ENCODE data around the gene ANKHD1. TPM values are rescaled to one million over a fixed set of nuclear protein-coding genes. Genes with fewer than 3 reads are reported as not detected.

Gene ANKHD1
- polyA plus RNA-seq, 1 donor from 2014 or later, result 61.8 TPM

GRCh38 chr5:140558542-140558941, 156.9 kb downstream of the ANKHD1 start:
- Histone ChIP-seq H3K79me2 (replicated peaks; ENCODE audit: insufficient read depth, low read length) (peaks cover 20% of the 10 kb centered on the region), H3K9me3 (ENCODE audit: low read length) (no peaks in the 10 kb centered on the region), H3K4me3 (ENCODE audit: low read length) (no peak overlapping the region), H3K9me2 (ENCODE audit: insufficient read depth, low read length) (no peaks in the 10 kb centered on the region), H4K20me1 (ENCODE audit: insufficient read depth) (no peaks in the 10 kb centered on the region), H3K27me3 (ENCODE audit: insufficient read depth, low read depth, low read length) (no peaks in the 10 kb centered on the region), H3F3A (ENCODE audit: insufficient read depth, low read length, poor library complexity, severe bottlenecking) (no peaks in the 10 kb centered on the region), H3K36me3 (ENCODE audit: insufficient read depth, low read length) (no peaks in the 10 kb centered on the region), H3K9ac (ENCODE audit: low read length) (no peak overlapping the region), H3K4me2 (ENCODE audit: low read length) (no peak overlapping the region), H2AFZ (ENCODE audit: low read depth, low read length) (no peak overlapping the region), H3K27ac (ENCODE audit: low read length) (no peak overlapping the region)
- TF ChIP-seq POLR2AphosphoS5 (IDR thresholded peaks at IDR 0.05) (no peak), RAD21 (conservative IDR thresholded peaks at IDR 0.05) (no peak), SMC3 (conservative IDR thresholded peaks at IDR 0.05; ENCODE audit: poor library complexity) (no peak), MXI1 (conservative IDR thresholded peaks at IDR 0.05; ENCODE audit: poor library complexity, severe bottlenecking) (no peak), EP300 (conservative IDR thresholded peaks at IDR 0.05; ENCODE audit: poor library complexity, severe bottlenecking) (no peak), TAF1 (IDR thresholded peaks at IDR 0.05; ENCODE audit: low read depth) (no peak), EZH2 (IDR thresholded peaks at IDR 0.05; ENCODE audit: borderline replicate concordance, insufficient read depth, low read length, poor library complexity, severe bottlenecking) (no peak), REST (IDR thresholded peaks at IDR 0.05; ENCODE audit: borderline replicate concordance) (no peak)
- TF ChIP-seq, protein P1, sequence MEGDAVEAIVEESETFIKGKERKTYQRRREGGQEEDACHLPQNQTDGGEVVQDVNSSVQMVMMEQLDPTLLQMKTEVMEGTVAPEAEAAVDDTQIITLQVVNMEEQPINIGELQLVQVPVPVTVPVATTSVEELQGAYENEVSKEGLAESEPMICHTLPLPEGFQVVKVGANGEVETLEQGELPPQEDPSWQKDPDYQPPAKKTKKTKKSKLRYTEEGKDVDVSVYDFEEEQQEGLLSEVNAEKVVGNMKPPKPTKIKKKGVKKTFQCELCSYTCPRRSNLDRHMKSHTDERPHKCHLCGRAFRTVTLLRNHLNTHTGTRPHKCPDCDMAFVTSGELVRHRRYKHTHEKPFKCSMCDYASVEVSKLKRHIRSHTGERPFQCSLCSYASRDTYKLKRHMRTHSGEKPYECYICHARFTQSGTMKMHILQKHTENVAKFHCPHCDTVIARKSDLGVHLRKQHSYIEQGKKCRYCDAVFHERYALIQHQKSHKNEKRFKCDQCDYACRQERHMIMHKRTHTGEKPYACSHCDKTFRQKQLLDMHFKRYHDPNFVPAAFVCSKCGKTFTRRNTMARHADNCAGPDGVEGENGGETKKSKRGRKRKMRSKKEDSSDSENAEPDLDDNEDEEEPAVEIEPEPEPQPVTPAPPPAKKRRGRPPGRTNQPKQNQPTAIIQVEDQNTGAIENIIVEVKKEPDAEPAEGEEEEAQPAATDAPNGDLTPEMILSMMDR (IDR thresholded peaks at IDR 0.05; ENCODE audit: poor library complexity, severe bottlenecking), result no peak

DNA sequence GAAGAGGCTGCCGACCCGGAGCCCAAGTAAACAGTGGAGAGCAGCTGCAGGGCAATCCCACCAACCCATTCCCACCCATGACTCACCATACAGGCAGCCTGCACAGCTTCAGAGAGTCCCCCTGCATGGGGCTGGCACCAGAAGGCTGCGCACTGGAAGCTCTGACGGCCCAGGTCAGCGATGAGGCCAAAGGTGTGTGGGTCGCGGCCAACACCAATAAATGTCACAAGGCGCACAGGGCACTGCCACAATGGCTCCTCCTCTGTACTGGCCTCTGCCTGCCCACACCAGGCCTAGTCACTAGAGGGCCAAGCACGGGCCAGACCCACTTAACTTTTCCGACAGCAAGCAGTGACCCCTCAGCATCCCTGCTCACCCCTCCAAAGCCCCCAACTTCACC, 158.6 kb downstream of the ANKHD1 start:
- Histone ChIP-seq H2AFZ (ENCODE audit: low read depth, low read length) (no peak overlapping the region), H3F3A (ENCODE audit: insufficient read depth, low read length, poor library complexity, severe bottlenecking) (no peaks in the 10 kb centered on the region)
- TF ChIP-seq REST (IDR thresholded peaks at IDR 0.05; ENCODE audit: borderline replicate concordance) (no peak), RAD21 (conservative IDR thresholded peaks at IDR 0.05) (no peak), TAF1 (IDR thresholded peaks at IDR 0.05; ENCODE audit: low read depth) (no peak), SMC3 (conservative IDR thresholded peaks at IDR 0.05; ENCODE audit: poor library complexity) (no peak)

More for the DNA sequence above, 158.6 kb downstream of the ANKHD1 start:
- Histone ChIP-seq H3K79me2 (replicated peaks; ENCODE audit: insufficient read depth, low read length) (peaks cover 23% of the 10 kb centered on the region), H4K20me1 (ENCODE audit: insufficient read depth) (no peaks in the 10 kb centered on the region), H3K4me2 (ENCODE audit: low read length) (no peak overlapping the region), H3K27me3 (ENCODE audit: insufficient read depth, low read depth, low read length) (no peaks in the 10 kb centered on the region), H3K36me3 (ENCODE audit: insufficient read depth, low read length) (no peaks in the 10 kb centered on the region), H3K9me2 (ENCODE audit: insufficient read depth, low read length) (no peaks in the 10 kb centered on the region), H3K4me3 (ENCODE audit: low read length) (no peak overlapping the region), H3K9me3 (ENCODE audit: low read length) (no peaks in the 10 kb centered on the region), H3K9ac (ENCODE audit: low read length) (no peak overlapping the region), H3K27ac (ENCODE audit: low read length) (no peak overlapping the region)
